A549 (cell line): ENCODE results near the gene RASGRP2.

Experiments used
- CTCF ChIP-seq: fragments of >200 bp; sonication (Bioruptor Twin); formaldehyde crosslinking; IDR thresholded peaks from 3 replicates; pipeline ENCODE4 v1.5.1; 2016
- MAFK ChIP-seq: fragments of 450-650 bp; IDR thresholded peaks from 2 replicates; pipeline ENCODE4 v1.6.1; 2014; ENCODE audit not compliant: partially characterized antibody

- TF ChIP-seq CTCF: no peak
- TF ChIP-seq MAFK: no peak
These were observed 10.4 kb upstream of the RASGRP2 start for GRCh38 chr11:64754124-64754918.
